SU-DHL-6 (cell line): ENCODE results near the gene ABCB7.

Experiments used
- CTCF ChIP-seq: fragments of 200-600 bp; sonication (generic); IDR thresholded peaks from one replicate; pipeline ENCODE4 v1.5.1; 2017; ENCODE audit warnings: antibody characterized with exemption, mild to moderate bottlenecking, low read length, moderate library complexity; ENCODE audit not compliant: insufficient read depth, poor library complexity, severe bottlenecking
- EZH2phosphoT487 ChIP-seq: fragments of 200-600 bp; sonication (generic), shearing (Covaris generic); conservative IDR thresholded peaks from 2 replicates; pipeline ENCODE4 v1.6.1; 2018; ENCODE audit warnings: mild to moderate bottlenecking, antibody characterized with exemption, low read length, moderate library complexity, mixed read lengths

- TF ChIP-seq CTCF = no peak
- TF ChIP-seq EZH2phosphoT487 = no peak
These were observed at the start of gene ABCB7 for GRCh38 chrX:75155827-75156525.
